GM10266 (cell line): ENCODE measurements around the gene ANKRD33.

ENCODE experiments used
- DNase-seq: peaks from one replicate; pipeline ENCODE4 v3.0.0; 2012; ENCODE audit errors: extremely low spot score
- CTCF ChIP-seq: IDR thresholded peaks from 2 replicates; pipeline ENCODE4 v1.5.1; 2012; ENCODE audit warnings: mild to moderate bottlenecking, low read depth; ENCODE audit not compliant: control insufficient read depth, insufficient read depth; ENCODE audit errors: missing control alignments

Gene ANKRD33

GRCh38 chr12:51932218-51933076 is 44.5 kb downstream of the ANKRD33 start:
- no peak for DNase-seq
- TF ChIP-seq CTCF = no peak

GRCh38 chr12:51934080-51934479 is 46.2 kb downstream of the ANKRD33 start:
- DNase-seq = no peak
- no peak for TF ChIP-seq CTCF

GRCh38 chr12:51937926-51938325 is 50.0 kb downstream of the ANKRD33 start:
- no peak for TF ChIP-seq CTCF
- DNase-seq = no peak

GRCh38 chr12:51938726-51939125 is 50.8 kb downstream of the ANKRD33 start:
- no peak for DNase-seq
- no peak for TF ChIP-seq CTCF

GRCh38 chr12:51941011-51941581 is 53.2 kb downstream of the ANKRD33 start:
- DNase-seq = no peak
- TF ChIP-seq CTCF = no peak
